ENCODE data around the gene CRHR1. TPM values are rescaled to one million over a fixed set of nuclear protein-coding genes. Genes with fewer than 3 reads are reported as not detected.

Gene CRHR1
- polyA plus RNA-seq, 3 donors: not detected

DNA sequence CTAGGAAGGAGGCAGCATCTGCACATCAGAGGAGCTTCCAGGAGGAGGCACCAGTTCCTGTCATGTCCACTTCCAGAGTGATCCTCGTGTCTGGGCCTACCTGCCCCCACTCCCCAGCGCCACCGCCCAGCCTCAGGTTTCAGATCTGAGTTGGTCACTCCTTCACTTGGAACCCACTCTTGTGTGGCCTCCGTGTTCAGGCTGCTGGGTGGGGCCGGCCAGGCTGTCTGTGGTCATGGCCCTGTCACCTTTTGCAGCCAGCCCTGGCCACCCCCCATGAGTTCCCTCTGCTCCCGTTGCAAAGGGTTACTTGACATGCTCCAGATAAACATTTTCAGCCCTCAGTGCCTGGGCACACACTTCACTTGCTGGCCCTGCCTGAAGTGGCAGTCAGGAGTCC lies 33.9 kb downstream of the CRHR1 start:
- WGBS (ENCODE audit: insufficient coverage): 90% methylated on average over 6 of the region's 6 CpGs

DNA sequence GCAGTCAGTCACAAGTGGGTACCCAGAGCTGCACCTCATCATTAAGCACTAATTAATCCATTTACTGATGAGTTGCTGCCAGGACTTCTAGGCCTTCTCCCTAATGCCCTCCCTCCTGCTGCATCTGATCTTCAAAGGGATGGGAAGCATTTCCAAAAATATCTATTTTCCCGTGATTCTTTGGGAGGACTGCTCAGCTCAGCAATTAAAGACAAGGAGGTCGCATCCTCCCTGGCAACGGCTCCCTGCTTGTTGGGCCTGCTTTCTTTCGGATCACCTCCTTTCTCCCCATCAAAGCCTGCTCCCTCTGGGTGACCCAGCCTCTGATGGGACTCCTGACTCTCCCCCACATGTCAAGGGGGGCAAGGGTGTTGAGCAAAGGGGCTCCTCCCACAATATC lies 34.6 kb downstream of the CRHR1 start:
- peaks cover 0 to 3% of the 10 kb centered on the region in 2 donors for H3K27me3 ChIP-seq (ENCODE audit: control insufficient read depth in 2 of 2, insufficient read depth in 2 of 2, low read length in 2 of 2)
- Mint-ChIP-seq H3K9me3 (peaks cover 0 to 1% (median 0%) of the 10 kb centered on the region in 7 donors), H3K27me3 (ENCODE audit: low read depth in 3 of 3) (peaks cover 10 to 14% (median 13%) of the 10 kb centered on the region in 3 donors), H3K36me3 (no peaks in the 10 kb centered on the region), H3K4me3 (no peak overlapping the region), H3K27ac (no peak overlapping the region), H3K4me1 (no peaks in the 10 kb centered on the region)
- H3K4me3 ChIP-seq (replicated peaks in 1 of 3; ENCODE audit: low read depth in 2 of 3, low read length in 3 of 3): no peak overlapping the region
- no peaks in the 10 kb centered on the region for H4K20me1 ChIP-seq (ENCODE audit: insufficient read depth, low read length)
- no peaks in the 10 kb centered on the region for H3K36me3 ChIP-seq (replicated peaks in 1 of 2; ENCODE audit: control insufficient read depth in 1 of 2, insufficient read depth in 2 of 2, low read length in 2 of 2)
- no peak overlapping the region for H3K9ac ChIP-seq (ENCODE audit: insufficient read depth, low read length, poor library complexity, severe bottlenecking)
- H3K27ac ChIP-seq (ENCODE audit: low read depth in 1 of 2, low read length in 2 of 2): no peak overlapping the region
- H2AFZ ChIP-seq (ENCODE audit: insufficient read depth, low read depth, low read length, poor library complexity, severe bottlenecking): no peak overlapping the region
- H3K79me2 ChIP-seq (ENCODE audit: insufficient read depth, low read length): no peaks in the 10 kb centered on the region
- DNase-seq: no peak
- no peaks in the 10 kb centered on the region for H3K9me3 ChIP-seq (replicated peaks in 1 of 2; ENCODE audit: control insufficient read depth in 1 of 2, insufficient read depth in 1 of 2, low read length in 2 of 2)
- no peak overlapping the region for H3K4me2 ChIP-seq (replicated peaks; ENCODE audit: extremely low read depth, low read length, poor library complexity, severe bottlenecking)
- TF ChIP-seq, protein P1, sequence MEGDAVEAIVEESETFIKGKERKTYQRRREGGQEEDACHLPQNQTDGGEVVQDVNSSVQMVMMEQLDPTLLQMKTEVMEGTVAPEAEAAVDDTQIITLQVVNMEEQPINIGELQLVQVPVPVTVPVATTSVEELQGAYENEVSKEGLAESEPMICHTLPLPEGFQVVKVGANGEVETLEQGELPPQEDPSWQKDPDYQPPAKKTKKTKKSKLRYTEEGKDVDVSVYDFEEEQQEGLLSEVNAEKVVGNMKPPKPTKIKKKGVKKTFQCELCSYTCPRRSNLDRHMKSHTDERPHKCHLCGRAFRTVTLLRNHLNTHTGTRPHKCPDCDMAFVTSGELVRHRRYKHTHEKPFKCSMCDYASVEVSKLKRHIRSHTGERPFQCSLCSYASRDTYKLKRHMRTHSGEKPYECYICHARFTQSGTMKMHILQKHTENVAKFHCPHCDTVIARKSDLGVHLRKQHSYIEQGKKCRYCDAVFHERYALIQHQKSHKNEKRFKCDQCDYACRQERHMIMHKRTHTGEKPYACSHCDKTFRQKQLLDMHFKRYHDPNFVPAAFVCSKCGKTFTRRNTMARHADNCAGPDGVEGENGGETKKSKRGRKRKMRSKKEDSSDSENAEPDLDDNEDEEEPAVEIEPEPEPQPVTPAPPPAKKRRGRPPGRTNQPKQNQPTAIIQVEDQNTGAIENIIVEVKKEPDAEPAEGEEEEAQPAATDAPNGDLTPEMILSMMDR (IDR thresholded peaks at IDR 0.05): no peak
- WGBS (ENCODE audit: insufficient coverage): 100% methylated on average over 1 of the region's 4 CpGs
- no peaks in the 10 kb centered on the region for H3K4me1 ChIP-seq (ENCODE audit: control insufficient read depth in 1 of 2, insufficient read depth in 2 of 2, low read length in 2 of 2)
- intact Hi-C loops (cut with micrococcal nuclease): no loop called here

More for the DNA sequence above, 33.9 kb downstream of the CRHR1 start:
- Histone ChIP-seq H3K36me3 (replicated peaks in 1 of 2; ENCODE audit: control insufficient read depth in 1 of 2, insufficient read depth in 2 of 2, low read length in 2 of 2) (no peaks in the 10 kb centered on the region), H3K27me3 (ENCODE audit: control insufficient read depth in 2 of 2, insufficient read depth in 2 of 2, low read length in 2 of 2) (no peaks in the 10 kb centered on the region), H3K4me2 (replicated peaks; ENCODE audit: extremely low read depth, low read length, poor library complexity, severe bottlenecking) (no peak overlapping the region), H2AFZ (ENCODE audit: insufficient read depth, low read depth, low read length, poor library complexity, severe bottlenecking) (no peak overlapping the region), H3K4me1 (ENCODE audit: control insufficient read depth in 1 of 2, insufficient read depth in 2 of 2, low read length in 2 of 2) (no peaks in the 10 kb centered on the region), H3K79me2 (ENCODE audit: insufficient read depth, low read length) (no peaks in the 10 kb centered on the region), H3K27ac (ENCODE audit: low read depth in 1 of 2, low read length in 2 of 2) (no peak overlapping the region), H3K9me3 (replicated peaks in 1 of 2; ENCODE audit: control insufficient read depth in 1 of 2, insufficient read depth in 1 of 2, low read length in 2 of 2) (no peaks in the 10 kb centered on the region), H3K4me3 (replicated peaks in 1 of 3; ENCODE audit: low read depth in 2 of 3, low read length in 3 of 3) (no peak overlapping the region), H4K20me1 (ENCODE audit: insufficient read depth, low read length) (no peaks in the 10 kb centered on the region), H3K9ac (ENCODE audit: insufficient read depth, low read length, poor library complexity, severe bottlenecking) (no peak overlapping the region)
- Mint-ChIP-seq H3K27ac (no peak overlapping the region), H3K9me3 (peaks cover 0 to 1% (median 0%) of the 10 kb centered on the region in 7 donors), H3K4me3 (no peak overlapping the region), H3K27me3 (ENCODE audit: low read depth in 3 of 3) (peaks cover 11 to 17% (median 12%) of the 10 kb centered on the region in 3 donors), H3K4me1 (no peaks in the 10 kb centered on the region), H3K36me3 (no peaks in the 10 kb centered on the region)
- DNase-seq: no peak
- intact Hi-C loops (cut with micrococcal nuclease): no loop called here
- TF ChIP-seq, protein P1 (IDR thresholded peaks at IDR 0.05): no peak

Data from CD14-positive monocyte (primary cell).